Skeletal muscle tissue (tissue), 1 donor: ENCODE results near the gene SIGLEC11. TPM values are rescaled to one million over a fixed set of nuclear protein-coding genes. Genes with fewer than 3 reads are reported as not detected.

Source experiments
- total RNA-seq: library from RNA; depleted of rRNA; stranded (reverse); fragments of >200 nt; gene quantifications from one replicate; pipeline ENCODE4 v1.2.3, GENCODE V29; 2014

SIGLEC11 gene
- total RNA-seq, 1 donor from 2014 or later, result 1.6 TPM

Other genes with a start within 250 kb of the SIGLEC11 start
- gene TSKS, start 197.9 kb downstream of the SIGLEC11 start, total RNA-seq, result under 0.01 TPM
- 32.9 TPM for gene AP2A1, start 194.2 kb downstream of the SIGLEC11 start, total RNA-seq
- 12.5 TPM for gene FUZ, start 147.9 kb downstream of the SIGLEC11 start, total RNA-seq
- 11.0 TPM for gene MED25, start 142.9 kb downstream of the SIGLEC11 start, total RNA-seq
- gene PTOV1, start 110.0 kb downstream of the SIGLEC11 start, total RNA-seq, result 63.7 TPM
- 17.2 TPM for gene PNKP, start 93.6 kb downstream of the SIGLEC11 start, total RNA-seq
- gene AKT1S1, start 83.8 kb downstream of the SIGLEC11 start, total RNA-seq, result 3.1 TPM
- gene TBC1D17, start 83.5 kb downstream of the SIGLEC11 start, total RNA-seq, result 7.3 TPM
- gene IL4I1, start 64.3 kb downstream of the SIGLEC11 start, total RNA-seq, result 0.52 TPM
- 2.1 TPM for gene ATF5, start 32.0 kb downstream of the SIGLEC11 start, total RNA-seq
- 16.2 TPM for gene NUP62, start 31.7 kb downstream of the SIGLEC11 start, total RNA-seq
- 8.9 TPM for gene VRK3, start 64.2 kb upstream of the SIGLEC11 start, total RNA-seq
- gene ZNF473, start 64.8 kb upstream of the SIGLEC11 start, total RNA-seq, result 4.7 TPM
- not detected for gene IZUMO2, start 202.1 kb upstream of the SIGLEC11 start, total RNA-seq
- 30.3 TPM for gene MYH14, start 242.4 kb upstream of the SIGLEC11 start, total RNA-seq